NAMALWA (cell line): Measurements from ENCODE around the gene E2F8.
A peak's percentile ranks its signal among the peaks of the same experiment; 100 is the strongest.

Experiments used
- DNase-seq: peaks from one replicate; pipeline ENCODE4 v3.0.0-alpha.2; 2015; ENCODE audit warnings: low spot score

The E2F8 gene

GRCh38 chr11:19252394-19253152 is 11.8 kb upstream of the E2F8 start:
- DNase-seq, result no peak

GRCh38 chr11:19251577-19251976 is 10.8 kb upstream of the E2F8 start:
- DNase-seq, result no peak

GRCh38 chr11:19246816-19247215 is 6.1 kb upstream of the E2F8 start:
- no peak for DNase-seq

- no peak for DNase-seq
Measured at GRCh38 chr11:19245351-19245750, 4.6 kb upstream of the E2F8 start.

DNA sequence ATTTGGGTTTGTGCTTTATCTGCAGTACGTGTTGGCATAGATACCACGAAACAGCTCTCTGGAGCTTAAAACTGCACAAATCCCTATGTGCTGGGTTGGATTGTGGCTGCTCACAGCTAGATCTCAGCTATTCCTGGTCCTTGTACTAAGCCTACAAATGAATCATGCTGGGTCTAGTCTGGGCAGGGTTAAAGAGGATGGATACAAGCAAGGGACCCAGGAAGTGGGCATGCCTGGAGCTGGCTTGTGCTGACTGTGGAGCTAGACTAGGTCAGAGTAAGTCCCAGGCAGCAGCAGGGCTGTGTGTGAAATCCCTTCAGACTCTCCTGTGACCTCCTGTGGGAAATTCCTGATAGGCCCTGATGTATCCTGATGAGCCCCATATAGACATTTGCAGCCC is 3.9 kb upstream of the E2F8 start:
- DNase-seq, result no peak

GRCh38 chr11:19244084-19244483 is 3.3 kb upstream of the E2F8 start:
- no peak for DNase-seq

DNA sequence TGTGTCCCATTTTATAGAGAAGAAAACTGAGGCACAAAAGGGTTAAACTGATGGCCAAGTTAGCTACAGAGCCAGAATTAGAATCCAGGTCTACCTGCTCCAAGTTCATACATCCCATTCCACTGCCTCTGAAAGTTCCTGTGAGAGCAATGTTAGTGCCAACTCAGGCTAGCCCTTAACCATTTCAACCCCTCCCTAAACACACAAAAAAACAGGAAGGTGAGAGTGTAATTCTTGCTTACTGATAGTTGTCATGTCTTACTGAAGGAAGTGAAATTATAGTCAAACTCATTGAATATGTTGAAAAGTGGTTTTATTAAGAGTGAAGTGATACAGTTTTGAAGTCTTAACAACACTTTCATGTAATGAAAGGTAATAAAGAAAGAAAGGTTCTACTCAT is 2.9 kb upstream of the E2F8 start:
- DNase-seq, result peak; percentile 11

DNA sequence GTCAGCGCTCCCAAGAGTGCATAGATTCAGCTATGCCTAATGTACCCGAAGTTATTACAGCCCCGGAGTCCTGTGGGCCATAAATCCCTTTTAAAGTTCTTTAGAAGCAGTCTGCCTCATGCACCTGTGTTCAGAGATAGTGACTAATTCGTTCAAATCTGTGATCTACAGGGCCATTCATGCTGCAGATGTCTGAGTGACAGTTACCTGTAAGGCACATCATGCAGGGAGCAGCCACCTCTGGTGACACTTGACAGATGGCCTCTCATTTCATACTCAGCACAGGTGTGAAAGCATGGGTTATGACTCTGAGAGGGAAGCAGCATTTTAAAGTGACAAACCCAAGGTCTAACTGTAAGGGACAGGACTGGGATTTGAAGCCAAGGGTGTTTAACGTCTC is 2.4 kb upstream of the E2F8 start:
- peak; percentile 16 for DNase-seq

DNA sequence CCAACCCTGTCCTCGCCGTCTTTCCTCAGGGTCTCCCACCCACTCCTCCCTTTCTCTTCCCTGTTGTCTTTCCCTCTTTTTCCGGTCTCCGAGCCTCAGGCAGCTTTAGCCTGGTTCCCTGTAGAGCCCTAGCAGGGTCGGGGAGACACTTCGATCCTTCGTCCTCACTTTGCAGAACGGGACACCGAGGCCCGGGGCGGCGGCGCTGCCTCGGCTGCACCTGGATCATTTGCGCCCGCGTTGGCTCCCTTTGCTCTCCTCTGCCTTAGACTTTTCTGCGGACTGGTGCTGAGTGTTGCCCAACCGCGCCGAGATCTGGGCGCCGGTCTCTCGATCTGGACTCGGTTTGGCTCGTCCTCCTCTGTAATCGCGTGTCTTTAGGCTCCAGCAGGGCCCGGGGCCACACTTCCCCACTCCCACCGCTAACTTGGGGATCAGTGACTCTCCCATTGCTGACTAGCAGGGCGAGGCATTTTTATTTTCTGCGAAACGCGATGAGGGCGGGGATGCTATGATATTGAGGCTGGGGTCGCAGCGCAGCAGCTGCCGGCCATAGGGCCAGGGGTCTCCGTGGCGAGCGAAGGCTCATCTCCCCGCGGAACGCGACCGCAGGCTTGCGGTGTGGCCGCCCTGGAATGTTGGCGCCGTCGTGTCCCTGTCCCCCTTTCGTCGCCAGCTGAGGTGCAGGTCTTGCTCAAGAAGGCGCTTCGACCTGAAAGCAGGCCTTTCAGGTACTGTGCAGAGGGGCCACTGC is 1.6 kb upstream of the E2F8 start:
- DNase-seq, result no peak

DNA sequence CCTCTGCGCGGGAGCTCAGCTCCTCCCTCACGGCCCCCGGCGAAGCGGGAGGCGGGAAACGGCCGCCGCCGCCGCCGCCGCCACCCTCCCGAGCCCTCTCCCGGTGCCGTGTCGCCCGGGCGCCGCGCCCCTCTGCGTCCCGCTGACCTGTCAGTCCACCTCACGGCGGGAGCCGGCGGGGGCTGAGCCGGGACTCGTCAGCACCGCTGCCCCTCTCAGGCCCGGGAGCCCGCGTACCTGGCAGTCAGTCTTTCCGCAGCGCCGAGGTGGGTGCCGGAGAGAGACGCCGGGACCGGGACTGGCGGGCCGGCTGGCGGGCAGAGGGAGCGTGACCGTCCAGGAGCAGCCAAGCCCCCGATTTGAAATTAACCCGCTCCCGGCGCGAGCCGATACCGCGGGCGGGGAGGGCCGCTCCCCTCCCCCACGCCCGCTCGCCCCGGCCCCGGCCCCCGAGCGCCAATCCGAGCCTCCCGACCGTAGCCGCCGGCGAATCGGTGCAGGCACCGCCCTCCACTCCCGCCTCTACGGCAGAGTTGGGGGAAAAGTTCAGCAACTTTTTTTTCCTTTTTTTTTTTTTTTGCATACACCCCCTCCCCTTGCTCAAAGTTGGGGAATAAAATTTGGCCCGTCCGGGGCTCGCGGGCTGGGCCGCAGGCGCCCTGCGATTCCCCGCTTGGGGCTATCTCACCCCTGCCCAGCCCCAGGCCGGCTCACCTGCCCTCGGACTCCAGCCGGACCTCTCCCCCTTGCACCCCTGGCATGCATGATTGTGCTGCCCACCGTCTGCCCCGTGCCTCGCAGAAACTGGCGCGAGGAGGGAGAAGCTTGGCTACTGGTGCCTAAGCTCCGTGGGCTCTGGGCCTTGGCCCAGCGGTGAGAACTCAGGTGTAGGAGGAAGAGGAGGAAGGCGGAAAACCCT is 774 bp upstream of the E2F8 start:
- DNase-seq, result peak; percentile 68

DNA sequence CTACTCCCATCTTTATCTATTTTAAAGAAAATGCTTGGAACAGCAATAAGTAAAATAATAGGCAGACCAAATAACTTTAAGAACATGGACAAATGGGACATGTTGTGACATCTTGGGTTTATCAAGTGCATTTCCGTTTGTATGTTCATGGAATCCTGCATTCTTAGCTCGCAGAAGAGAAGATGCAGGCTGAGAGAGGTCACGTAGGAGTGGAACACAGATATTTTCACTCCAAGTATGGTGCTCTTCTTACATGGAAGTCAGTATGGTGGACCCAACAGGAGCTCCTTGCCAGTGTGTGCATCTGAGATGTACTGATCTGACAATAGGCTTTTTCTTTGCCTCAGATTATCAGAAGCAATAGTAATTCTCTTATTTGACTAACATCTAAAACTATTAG is 1.7 kb downstream of the E2F8 start:
- peak; percentile 12 for DNase-seq

- DNase-seq, result no peak
Measured at GRCh38 chr11:19237813-19238212, 2.9 kb downstream of the E2F8 start.

- no peak for DNase-seq
Measured at GRCh38 chr11:19237381-19237780, 3.4 kb downstream of the E2F8 start.

DNA sequence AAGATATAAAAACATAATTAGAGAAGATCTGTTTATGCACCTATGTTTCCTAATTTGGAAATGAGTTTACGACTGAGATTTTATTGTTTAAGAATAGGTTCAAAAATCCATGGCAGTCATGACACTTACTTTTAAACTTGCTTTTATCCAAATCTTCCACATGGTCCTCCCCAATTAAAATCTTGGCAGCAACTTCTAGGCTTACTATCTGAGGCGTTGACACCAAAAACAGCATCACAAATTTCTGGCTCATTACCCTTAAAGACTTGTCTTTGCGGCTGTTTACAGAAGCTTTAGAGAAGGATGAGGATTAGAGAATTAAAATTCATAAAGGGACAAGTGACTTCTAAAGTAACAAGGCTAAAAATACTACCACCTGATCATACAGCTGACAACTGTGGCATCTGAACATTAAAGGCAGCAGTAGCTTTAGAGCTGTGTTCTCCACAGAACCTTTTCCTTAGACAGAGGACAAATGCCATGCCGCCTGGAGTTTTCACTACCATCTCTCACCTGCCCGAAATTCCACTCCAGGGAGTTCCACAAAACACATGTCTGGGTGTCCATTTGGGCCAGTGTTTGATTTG is 6.4 kb downstream of the E2F8 start:
- no peak for DNase-seq

- DNase-seq, result no peak
Measured at GRCh38 chr11:19232910-19233503, 7.7 kb downstream of the E2F8 start.

- DNase-seq, result no peak
Measured at GRCh38 chr11:19229671-19230070, 11.1 kb downstream of the E2F8 start.

DNA sequence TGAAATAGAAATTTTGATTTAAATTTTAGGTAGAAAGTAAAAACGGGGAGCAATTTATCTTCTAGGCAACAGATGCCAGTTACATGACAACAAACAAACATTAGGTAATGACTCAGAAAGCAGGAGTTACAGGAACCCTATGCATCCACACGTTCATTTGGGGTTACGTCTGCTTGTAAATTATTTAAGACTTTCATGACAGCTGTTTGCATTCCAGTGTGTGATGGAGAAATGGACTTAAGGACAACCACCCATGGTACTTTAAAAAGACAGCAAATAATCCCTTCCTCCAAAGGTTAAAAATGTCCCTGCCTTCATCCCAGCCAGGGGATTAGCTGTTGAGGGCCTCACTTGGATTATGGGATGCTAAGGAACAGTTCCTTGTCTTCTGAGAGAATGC is 11.8 kb downstream of the E2F8 start:
- no peak for DNase-seq

DNA sequence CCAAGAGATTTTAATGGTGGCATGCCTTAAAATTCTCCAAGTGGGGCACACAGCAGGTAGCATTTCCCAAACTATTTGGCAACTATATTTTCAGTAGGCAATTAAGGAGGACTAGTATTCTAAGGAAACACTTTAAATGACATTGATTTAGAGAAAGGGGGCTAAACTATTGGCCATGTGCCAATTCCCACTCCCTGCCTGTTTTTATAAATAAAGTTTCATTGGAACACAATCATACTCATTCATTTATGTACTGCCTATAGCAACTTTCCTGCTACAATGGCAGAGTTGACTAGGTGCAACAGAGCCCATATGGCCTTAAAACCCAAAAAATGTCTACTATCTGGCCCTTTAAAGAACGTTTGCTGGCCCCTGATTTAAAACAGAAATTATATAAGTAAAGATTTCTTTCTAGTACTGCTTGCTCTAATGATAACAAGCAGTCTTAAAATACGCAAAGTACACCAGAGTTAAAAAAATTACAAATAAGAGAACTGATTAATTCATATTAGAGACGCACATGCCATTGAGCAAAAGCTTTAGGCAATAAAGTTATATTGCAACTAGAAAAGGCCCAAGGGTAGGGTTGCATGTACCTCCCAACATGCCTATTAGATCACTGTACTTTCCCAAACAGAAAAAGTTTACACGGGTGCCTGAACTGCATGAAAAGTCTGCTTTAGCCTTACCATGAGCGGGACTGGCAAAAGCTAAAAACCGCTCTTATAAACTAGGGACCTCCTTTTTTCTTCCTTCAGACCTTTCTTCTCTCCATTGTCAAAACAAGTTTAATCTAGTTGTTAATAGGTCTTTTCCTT is 14.2 kb downstream of the E2F8 start:
- DNase-seq, result no peak

- DNase-seq, result no peak
Measured at GRCh38 chr11:19225581-19225980, 15.2 kb downstream of the E2F8 start.

GRCh38 chr11:19225123-19225522 is 15.6 kb downstream of the E2F8 start:
- DNase-seq, result no peak
